GM23248 (cell line): ENCODE measurements around the gene NINJ1. TPM values are rescaled to one million over a fixed set of nuclear protein-coding genes. Genes with fewer than 3 reads are reported as not detected.

Source experiments
- DNase-seq: peaks from one replicate; pipeline ENCODE4 v3.0.0-alpha.2; 2015
- H2AFZ ChIP-seq: fragments of 200-600 bp; sonication (generic); 2 replicates; pipeline ENCODE4 v1.6.1; 2016; ENCODE audit warnings: antibody characterized with exemption
- H3F3A ChIP-seq: fragments of 200-600 bp; sonication (generic); 2 replicates; pipeline ENCODE4 v1.6.1; 2016; ENCODE audit warnings: mild to moderate bottlenecking, antibody characterized with exemption, mixed run types; ENCODE audit not compliant: insufficient read depth
- H3K27ac ChIP-seq: fragments of 200-600 bp; sonication (generic); 2 replicates; pipeline ENCODE4 v1.5.1; 2016; ENCODE audit warnings: mild to moderate bottlenecking
- H3K27me3 ChIP-seq: fragments of 200-600 bp; sonication (generic); replicated peaks from 2 replicates; pipeline ENCODE4 v1.6.1; 2016; ENCODE audit warnings: mild to moderate bottlenecking; ENCODE audit not compliant: insufficient read depth
- H3K36me3 ChIP-seq: fragments of 200-600 bp; sonication (generic); 2 replicates; pipeline ENCODE4 v1.6.1; 2016; ENCODE audit warnings: low read depth, mild to moderate bottlenecking
- H3K4me1 ChIP-seq: fragments of 200-600 bp; sonication (generic); 2 replicates; pipeline ENCODE4 v1.6.1; 2016; ENCODE audit warnings: mild to moderate bottlenecking; ENCODE audit not compliant: insufficient read depth
- H3K4me2 ChIP-seq: fragments of 200-600 bp; sonication (generic); one replicate; pipeline ENCODE4 v1.6.1; 2016; ENCODE audit warnings: mild to moderate bottlenecking; ENCODE audit not compliant: unreplicated experiment
- H3K4me3 ChIP-seq: fragments of 200-600 bp; sonication (generic); 2 replicates; pipeline ENCODE4 v1.5.1; 2016; ENCODE audit warnings: mild to moderate bottlenecking
- H3K79me2 ChIP-seq: fragments of 200-600 bp; sonication (generic); 2 replicates; pipeline ENCODE4 v1.6.1; 2016; ENCODE audit warnings: mild to moderate bottlenecking; ENCODE audit not compliant: insufficient read depth
- H3K9ac ChIP-seq: fragments of 200-600 bp; sonication (generic); 2 replicates; pipeline ENCODE4 v1.6.1; 2016; ENCODE audit warnings: mild to moderate bottlenecking
- H3K9me2 ChIP-seq: fragments of 200-600 bp; sonication (generic); 2 replicates; pipeline ENCODE4 v1.6.1; 2016; ENCODE audit warnings: mixed run types, mild to moderate bottlenecking, moderate library complexity; ENCODE audit not compliant: insufficient read depth
- H3K9me3 ChIP-seq: fragments of 200-600 bp; sonication (generic); one replicate; pipeline ENCODE4 v1.6.1; 2017; ENCODE audit warnings: low read depth
- H4K20me1 ChIP-seq: fragments of 200-600 bp; sonication (generic); 2 replicates; pipeline ENCODE4 v1.6.0; 2016; ENCODE audit not compliant: insufficient read depth
- EZH2 ChIP-seq: fragments of 200-600 bp; sonication (generic); IDR thresholded peaks from 2 replicates; pipeline ENCODE4 v1.6.1; 2018; ENCODE audit warnings: antibody characterized with exemption, mild to moderate bottlenecking; ENCODE audit not compliant: insufficient read depth, poor library complexity, severe bottlenecking
- EZH2phosphoT487 ChIP-seq: fragments of 200-600 bp; sonication (generic); IDR thresholded peaks from 2 replicates; pipeline ENCODE4 v1.6.1; 2018; ENCODE audit warnings: antibody characterized with exemption, moderate library complexity, mild to moderate bottlenecking, low read depth; ENCODE audit not compliant: insufficient read depth
- WGBS, 2 experiments: methylation state at CpG; one replicate each; pipeline ENCODE4 v1.1.6; 2015 to 2017; ENCODE audit warnings: low lambda C conversion rate in 2 of 2, low coverage in 1 of 2; ENCODE audit errors: missing lambda C conversion rate in 2 of 2; 5-methylcytosine and 5-hydroxymethylcytosine counted together
- in situ Hi-C: fragments of 300-500 bp; cut with MboI; formaldehyde crosslinking; loops from 2 replicates; pipeline ENCODE4 v1.15.0; 2020
- polyA plus RNA-seq: library from polyadenylated mRNA; unstranded; fragments of >200 nt; fragmentation: Nextera tagmentation; extraction: Ambion mirVana; gene quantifications from 2 replicates; pipeline ENCODE4 v1.2.1, GENCODE V29; 2016
- total RNA-seq: library from RNA; depleted of rRNA; stranded (reverse); fragments of >200 nt; shearing (Covaris generic); gene quantifications from 2 replicates; pipeline ENCODE4 v1.2.3, GENCODE V29; 2014

Gene NINJ1
- total and polyA plus RNA-seq, 2 experiments from 2014 or later, result 24.9 to 44.2 TPM

DNA sequence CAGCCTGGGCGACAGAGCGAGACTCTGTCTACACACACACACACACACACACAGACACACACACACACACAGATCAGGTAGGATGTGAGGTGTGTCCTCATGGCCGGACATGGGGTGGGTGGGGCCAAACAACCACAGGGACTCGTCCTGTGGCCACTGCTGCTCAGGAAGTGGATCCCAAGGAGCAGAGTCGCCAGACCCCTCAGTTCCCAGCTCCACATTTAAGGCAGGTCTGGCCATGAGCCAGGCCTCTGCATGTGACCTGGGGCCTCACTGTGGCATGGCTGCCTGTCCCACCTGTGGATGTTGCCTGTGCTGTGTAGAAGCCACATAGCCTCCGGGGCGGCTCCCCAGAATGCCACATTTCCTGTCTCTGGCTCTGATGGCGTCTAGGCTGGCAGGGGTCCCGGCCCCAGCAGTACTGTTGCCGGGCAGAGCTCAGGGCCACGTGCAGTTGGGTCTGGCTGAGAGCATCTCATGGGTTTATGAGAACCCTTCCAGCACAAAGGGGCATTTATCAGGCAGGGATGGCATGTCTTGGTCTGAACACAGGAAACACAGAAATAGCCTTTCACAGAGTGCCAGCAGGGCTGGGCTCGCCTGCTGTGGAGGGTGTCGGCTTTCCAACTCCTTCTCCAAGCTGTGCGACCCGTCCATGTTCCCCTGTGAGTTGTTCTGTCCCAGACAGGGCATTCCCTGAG lies 9.9 kb upstream of the NINJ1 start:
- Histone ChIP-seq H3K36me3 (no peaks in the 10 kb centered on the region), H3F3A (peaks cover under 1% of the 10 kb centered on the region; the same call in 1 of the 2 replicates), H2AFZ (peak overlapping the region; percentile 43), H3K4me3 (no peak overlapping the region), H3K9me3 (no peaks in the 10 kb centered on the region), H3K9me2 (no peaks in the 10 kb centered on the region), H4K20me1 (no peaks in the 10 kb centered on the region), H3K27me3 (no peaks in the 10 kb centered on the region), H3K4me2 (no peak overlapping the region), H3K9ac (no peak overlapping the region), H3K27ac (no peak overlapping the region), H3K4me1 (no peaks in the 10 kb centered on the region), H3K79me2 (no peaks in the 10 kb centered on the region)
- 20 to 22% methylated on average over 14 to 15 of the region's 15 CpGs for WGBS, 2 experiments
- no peak for TF ChIP-seq EZH2
- TF ChIP-seq EZH2phosphoT487, result no peak
- in situ Hi-C loops, result no loop called here
- peak; percentile 34 for DNase-seq

DNA sequence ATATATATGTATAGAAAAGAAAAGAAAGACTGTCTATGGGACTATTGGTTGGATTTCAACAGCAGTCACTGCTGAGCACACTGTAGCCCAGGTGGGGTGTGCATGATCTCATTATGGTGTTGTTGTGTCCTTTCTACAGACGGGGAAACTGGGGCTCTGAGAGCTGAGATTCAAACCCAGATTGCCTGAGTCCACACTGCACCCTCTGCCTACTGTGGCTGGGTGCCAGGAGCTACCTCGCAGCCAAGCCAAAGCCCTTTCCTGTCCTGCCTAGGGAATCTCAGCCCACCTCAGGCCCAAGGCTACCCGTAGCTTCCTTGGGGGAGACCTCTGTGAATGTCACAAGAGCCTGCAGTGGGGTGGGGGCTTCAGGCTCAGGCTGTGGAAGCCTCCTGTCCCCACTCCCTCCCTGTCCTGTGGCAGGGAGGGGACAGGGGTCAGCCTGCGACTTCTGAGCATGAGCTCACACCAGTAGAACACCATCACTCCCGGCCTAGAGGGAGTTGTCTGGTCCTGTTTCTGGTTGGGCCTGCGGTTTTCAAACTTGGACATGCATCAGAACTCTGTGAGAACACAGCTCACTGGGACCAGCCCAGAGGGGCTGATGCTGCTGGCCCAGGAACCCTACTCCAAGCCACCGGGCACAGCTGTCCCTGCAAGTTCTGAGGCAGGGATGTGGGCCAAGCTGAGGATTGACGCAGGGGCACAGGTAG lies 7.9 kb upstream of the NINJ1 start:
- no peaks in the 10 kb centered on the region for H3K9me3 ChIP-seq
- no peaks in the 10 kb centered on the region for H4K20me1 ChIP-seq
- no peaks in the 10 kb centered on the region for H3K36me3 ChIP-seq
- no peaks in the 10 kb centered on the region for H3K4me1 ChIP-seq
- no peaks in the 10 kb centered on the region for H3F3A ChIP-seq
- 53 to 62% methylated on average over 7 to 8 of the region's 8 CpGs for WGBS, 2 experiments
- in situ Hi-C loops, result no loop called here
- no peaks in the 10 kb centered on the region for H3K27me3 ChIP-seq
- no peak for DNase-seq
- H2AFZ ChIP-seq, result no peak overlapping the region
- no peak overlapping the region for H3K9ac ChIP-seq
- no peaks in the 10 kb centered on the region for H3K9me2 ChIP-seq
- H3K27ac ChIP-seq, result no peak overlapping the region
- no peak overlapping the region for H3K4me3 ChIP-seq
- H3K79me2 ChIP-seq, result no peaks in the 10 kb centered on the region
- H3K4me2 ChIP-seq, result no peak overlapping the region
- TF ChIP-seq EZH2, result no peak
- no peak for TF ChIP-seq EZH2phosphoT487

DNA sequence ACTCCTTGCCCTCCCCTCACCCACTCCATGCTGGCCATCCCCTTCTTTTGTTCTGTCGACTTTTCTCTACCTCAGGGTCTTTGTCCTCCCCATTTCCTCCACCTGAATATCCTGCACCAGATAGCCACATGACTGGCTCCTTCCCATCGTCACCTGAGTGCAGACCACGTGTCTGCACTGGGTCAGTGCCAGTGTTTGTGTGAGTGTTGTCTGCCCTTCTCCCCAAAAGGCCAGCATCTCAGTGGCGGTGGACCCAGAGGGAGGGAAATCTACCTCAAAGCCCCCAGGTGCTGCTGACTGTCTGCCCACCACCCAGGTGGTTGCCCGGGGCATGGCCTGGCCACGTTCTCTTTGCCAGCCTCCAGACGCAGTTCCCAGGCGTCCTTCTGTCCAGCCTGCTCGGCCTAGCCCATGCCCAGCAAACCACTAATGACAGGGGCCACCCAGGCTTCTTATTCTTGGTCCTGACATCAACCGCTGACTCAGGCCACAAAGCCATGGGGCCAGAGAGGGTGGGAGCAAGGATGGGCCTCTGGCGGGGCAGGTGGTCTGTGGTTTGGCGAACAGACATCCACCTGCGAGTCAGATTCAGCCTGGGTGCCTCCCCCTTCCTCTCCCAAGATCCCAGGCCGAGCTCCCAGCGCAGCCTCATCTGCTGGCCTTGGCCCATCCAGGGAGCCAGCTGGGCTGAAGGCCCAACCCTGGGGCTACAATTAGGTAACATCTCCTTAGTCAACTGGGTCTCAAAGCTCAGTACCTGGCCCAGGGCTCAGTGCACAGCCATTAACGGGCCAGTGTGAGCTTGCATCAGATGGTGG lies 5.5 kb upstream of the NINJ1 start:
- in situ Hi-C loops, result no loop called here
- H4K20me1 ChIP-seq, result no peaks in the 10 kb centered on the region
- no peaks in the 10 kb centered on the region for H3K4me1 ChIP-seq
- H3K9me3 ChIP-seq, result no peaks in the 10 kb centered on the region
- H3K9ac ChIP-seq, result no peak overlapping the region
- no peak overlapping the region for H3K4me3 ChIP-seq
- H2AFZ ChIP-seq, result no peak overlapping the region
- WGBS, 2 experiments, result 73% methylated on average over 14 to 16 of the region's 16 CpGs
- TF ChIP-seq EZH2, result no peak
- TF ChIP-seq EZH2phosphoT487, result no peak
- no peaks in the 10 kb centered on the region for H3K79me2 ChIP-seq
- no peak overlapping the region for H3K4me2 ChIP-seq
- no peaks in the 10 kb centered on the region for H3K27me3 ChIP-seq
- no peaks in the 10 kb centered on the region for H3K36me3 ChIP-seq
- DNase-seq, result no peak
- H3F3A ChIP-seq, result no peaks in the 10 kb centered on the region
- H3K9me2 ChIP-seq, result no peaks in the 10 kb centered on the region
- no peak overlapping the region for H3K27ac ChIP-seq

DNA sequence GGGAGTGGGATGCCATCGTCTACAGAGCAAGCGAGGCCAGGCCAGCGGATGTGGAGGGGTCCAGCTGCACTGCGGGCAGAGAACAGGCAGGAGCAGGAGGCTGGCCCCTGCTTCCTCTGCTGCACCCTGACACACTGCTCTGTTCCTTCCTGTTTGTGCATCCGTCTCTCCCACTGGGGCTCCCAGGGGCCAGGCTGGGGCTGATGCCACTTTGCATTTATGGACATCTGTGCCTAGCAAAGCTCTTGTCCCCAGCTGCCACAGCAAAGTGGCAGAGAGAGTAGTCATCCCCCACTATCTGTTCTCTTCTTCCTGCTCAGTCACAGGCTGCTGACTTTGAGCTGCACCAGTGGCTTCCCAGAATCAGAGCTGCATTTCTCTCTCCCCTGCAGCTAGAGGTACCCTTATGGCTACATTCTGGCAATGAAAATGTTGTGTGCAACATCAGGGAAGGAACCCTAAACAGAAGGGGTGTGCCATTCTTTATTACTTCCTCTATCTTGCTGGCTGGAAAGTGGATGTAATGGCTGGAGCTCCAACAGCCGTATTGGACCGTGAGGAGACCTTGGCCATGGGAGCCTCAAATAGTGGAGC lies 4.2 kb upstream of the NINJ1 start:
- TF ChIP-seq EZH2 (no peak), EZH2phosphoT487 (no peak)
- H3K27ac ChIP-seq, result no peak overlapping the region
- H3F3A ChIP-seq, result no peaks in the 10 kb centered on the region
- H3K27me3 ChIP-seq, result no peaks in the 10 kb centered on the region
- in situ Hi-C loops, result no loop called here
- 80 to 82% methylated on average over 7 of the region's 7 CpGs for WGBS, 2 experiments
- H4K20me1 ChIP-seq, result no peaks in the 10 kb centered on the region
- peaks cover under 1% of the 10 kb centered on the region; the same call in 1 of the 2 replicates for H3K4me1 ChIP-seq
- no peak overlapping the region for H2AFZ ChIP-seq
- no peak overlapping the region for H3K4me3 ChIP-seq
- no peaks in the 10 kb centered on the region for H3K9me2 ChIP-seq
- no peak for DNase-seq
- H3K4me2 ChIP-seq, result no peak overlapping the region
- H3K36me3 ChIP-seq, result no peaks in the 10 kb centered on the region
- no peaks in the 10 kb centered on the region for H3K9me3 ChIP-seq
- H3K9ac ChIP-seq, result no peak overlapping the region
- H3K79me2 ChIP-seq, result no peaks in the 10 kb centered on the region
